HG02938 (cell line): ENCODE measurements around the gene RPL27.

ENCODE experiments used
- ATAC-seq: cut with Tn5 transposase; IDR thresholded peaks from one replicate; pipeline ENCODE4 v1.9.1; 2021; ENCODE audit warnings: mild to moderate bottlenecking, moderate library complexity; ENCODE audit not compliant: unreplicated experiment

Gene RPL27

DNA sequence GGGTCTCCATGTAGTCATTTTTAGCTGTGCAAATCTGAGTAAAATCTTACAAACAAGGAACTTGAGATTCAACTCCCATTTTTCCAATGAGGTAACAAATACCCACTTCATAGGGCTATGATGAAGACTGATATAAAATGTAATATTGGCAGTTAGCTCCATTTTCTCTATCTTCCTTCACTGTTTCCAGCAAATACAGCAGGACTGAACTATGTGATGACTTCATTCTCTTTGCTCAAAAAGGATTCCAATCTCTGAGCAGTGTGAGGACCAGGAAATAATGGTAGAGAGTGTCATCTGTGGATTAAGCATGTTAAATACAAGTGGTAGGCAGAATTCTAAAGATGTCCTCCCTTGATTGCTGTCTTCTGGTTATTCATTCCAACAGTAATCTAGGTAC is 45.1 kb downstream of the RPL27 start:
- ATAC-seq = no peak

GRCh38 chr17:43044024-43044423 is 45.8 kb downstream of the RPL27 start:
- ATAC-seq = no peak

- no peak for ATAC-seq
Observed at GRCh38 chr17:43051969-43052368, 53.8 kb downstream of the RPL27 start.
